Activated naive CD8-positive, alpha-beta T cell treated with anti-CD3 and anti-CD28 coated beads, Interleukin-2, amount 50 U/mL, for 24 hours (primary cell): Measurements from ENCODE around the gene CHFR.
"Not testable (repeated sequence)": the region's sequence is repeated elsewhere in the genome, so short reads cannot be mapped to it uniquely, and the experiment has no call there.

Experiments
- ATAC-seq: fragments of 150-1000 bp; cut with Tn5 transposase; one replicate; pipeline ENCODE4 v1.10.0; 2021
- DNase-seq: peaks from one replicate; pipeline ENCODE4 v3.0.0; 2021
- H3K27ac Mint-ChIP-seq: one replicate; pipeline ENCODE4 v1.8.0; 2021; ENCODE audit warnings: mild to moderate bottlenecking, mixed read lengths
- H3K27me3 Mint-ChIP-seq: one replicate; pipeline ENCODE4 v1.8.0; 2021; ENCODE audit warnings: mixed read lengths
- H3K36me3 Mint-ChIP-seq: one replicate; pipeline ENCODE4 v1.8.0; 2021; ENCODE audit warnings: low read depth, mixed read lengths
- H3K4me1 Mint-ChIP-seq: one replicate; pipeline ENCODE4 v1.8.0; 2021; ENCODE audit warnings: mixed read lengths
- H3K4me3 Mint-ChIP-seq: one replicate; pipeline ENCODE4 v1.8.0; 2021; ENCODE audit warnings: mild to moderate bottlenecking, moderate library complexity, mixed read lengths
- H3K9me3 Mint-ChIP-seq: one replicate; pipeline ENCODE4 v1.8.0; 2021; ENCODE audit warnings: mixed read lengths

Gene CHFR

DNA sequence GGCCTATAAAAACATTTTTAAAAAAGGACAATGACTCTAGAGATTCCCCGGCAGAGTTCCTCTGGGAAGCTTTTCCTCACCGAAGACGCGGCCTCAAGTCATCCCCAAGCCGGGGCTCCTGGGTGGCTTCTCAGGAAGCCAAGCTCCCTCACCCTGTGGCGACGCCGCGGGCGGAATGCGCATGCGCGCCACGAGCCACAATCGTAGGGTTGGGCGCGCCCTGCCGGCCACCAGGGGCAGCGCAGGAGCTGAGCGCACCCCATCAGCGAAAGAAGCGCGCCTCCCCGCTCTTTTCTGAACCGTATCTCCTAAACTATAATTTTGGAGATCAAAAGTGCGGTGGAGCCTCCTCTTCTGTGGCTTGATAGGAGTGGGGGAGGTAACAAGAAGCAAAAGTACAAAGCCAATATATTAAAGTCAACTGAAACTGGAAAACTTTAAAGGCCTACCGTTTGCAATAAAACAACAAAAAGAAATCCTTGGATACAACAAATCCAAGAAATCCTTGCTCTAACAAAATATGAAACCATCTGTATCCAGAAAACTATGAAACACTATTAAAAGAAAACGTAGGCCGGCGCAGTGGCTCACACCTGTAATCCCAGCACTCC lies 17.4 kb upstream of the CHFR start:
- no peak overlapping the region for H3K27ac Mint-ChIP-seq
- ATAC-seq (no peak), DNase-seq (peak; percentile 93)
- no peaks in the 10 kb centered on the region for H3K9me3 Mint-ChIP-seq
- H3K4me1 Mint-ChIP-seq = peaks cover 16% of the 10 kb centered on the region
- peak overlapping the region; percentile 24 for H3K4me3 Mint-ChIP-seq
- no peaks in the 10 kb centered on the region for H3K36me3 Mint-ChIP-seq
- H3K27me3 Mint-ChIP-seq = peaks cover 13% of the 10 kb centered on the region

DNA sequence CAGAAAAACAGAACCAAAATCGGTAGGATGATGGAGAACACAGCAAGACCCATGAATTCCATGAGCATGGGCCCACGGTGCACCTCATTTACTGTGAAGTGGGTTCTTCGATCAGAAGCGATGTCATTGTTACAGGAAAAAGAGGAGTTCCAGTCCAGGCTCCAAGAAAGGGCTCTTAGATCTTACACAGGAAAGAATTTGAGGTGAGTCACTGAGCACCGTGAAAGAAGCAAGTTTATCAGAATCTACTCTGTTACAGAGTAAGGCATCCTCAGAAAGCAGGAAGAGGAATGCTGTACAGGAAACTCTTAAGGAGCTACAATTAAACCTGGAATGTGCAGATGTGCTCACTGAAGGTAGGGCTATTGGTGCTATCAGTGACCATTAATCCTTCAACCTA lies 11.6 kb upstream of the CHFR start:
- Mint-ChIP-seq H3K9me3 (no peaks in the 10 kb centered on the region), H3K27me3 (no peaks in the 10 kb centered on the region)
- DNase-seq = no peak

GRCh38 chr12:132888852-132889251 lies 1.4 kb upstream of the CHFR start:
- peaks cover 10% of the 10 kb centered on the region for H3K9me3 Mint-ChIP-seq
- peaks cover 23% of the 10 kb centered on the region for H3K36me3 Mint-ChIP-seq
- peak overlapping the region; percentile 98 for H3K4me3 Mint-ChIP-seq
- no peaks in the 10 kb centered on the region for H3K27me3 Mint-ChIP-seq
- ATAC-seq (no peak), DNase-seq (no peak)
- H3K4me1 Mint-ChIP-seq = peaks cover 30% of the 10 kb centered on the region
- H3K27ac Mint-ChIP-seq = peak overlapping the region; percentile 100

More for the DNA sequence above, 11.6 kb upstream of the CHFR start:
- no peaks in the 10 kb centered on the region for H3K36me3 Mint-ChIP-seq
- H3K27ac Mint-ChIP-seq = no peak overlapping the region
- H3K4me1 Mint-ChIP-seq = no peaks in the 10 kb centered on the region
- no peak overlapping the region for H3K4me3 Mint-ChIP-seq
- ATAC-seq = no peak

DNA sequence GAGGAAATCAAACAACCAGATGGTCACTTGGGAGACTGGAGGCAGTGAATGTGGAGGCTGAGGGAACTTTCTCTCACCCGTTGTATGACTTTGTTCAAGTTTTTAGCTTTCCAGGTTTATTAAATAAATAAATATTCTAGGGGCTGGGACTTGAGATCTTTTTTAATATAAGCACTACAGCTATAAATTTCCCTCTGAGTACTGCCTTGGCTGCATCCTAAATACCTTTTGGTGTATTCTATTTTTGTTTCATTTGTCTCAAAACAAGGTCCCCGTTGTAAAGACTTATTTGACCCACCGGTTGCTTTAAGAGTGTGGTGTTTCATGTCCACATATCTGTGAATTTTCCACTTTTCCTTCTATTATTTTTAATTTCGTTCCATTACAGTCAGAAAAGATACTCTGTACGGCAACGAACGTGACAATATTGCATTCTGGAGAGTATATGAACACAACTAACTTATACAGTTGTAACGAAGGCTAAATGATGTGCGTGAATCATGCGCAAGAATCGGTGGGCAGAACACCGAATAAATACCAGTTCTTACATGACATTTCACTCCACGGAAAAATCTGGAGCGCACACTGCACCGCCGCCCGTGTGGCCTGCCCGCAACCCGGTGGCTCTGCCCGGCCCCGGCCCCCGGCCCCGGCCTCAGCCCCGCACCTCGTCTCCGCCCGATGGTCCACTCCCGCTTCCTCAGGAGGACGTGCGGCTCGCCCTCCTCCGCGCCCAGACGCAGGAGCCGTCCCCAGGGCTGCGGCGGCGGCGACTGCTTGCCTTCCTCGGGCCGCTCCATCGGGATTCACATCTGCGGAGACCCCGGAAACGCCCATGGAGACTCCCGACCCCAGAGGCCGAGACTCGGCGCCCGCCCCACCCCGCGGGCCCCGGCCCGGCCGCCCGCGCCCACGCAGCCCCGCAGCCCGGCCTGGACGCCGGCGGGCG lies 602 bp downstream of the CHFR start:
- Mint-ChIP-seq H3K27ac (peak overlapping the region; percentile 100), H3K4me1 (peaks cover 36% of the 10 kb centered on the region), H3K9me3 (peaks cover 10% of the 10 kb centered on the region), H3K27me3 (no peaks in the 10 kb centered on the region), H3K4me3 (peak overlapping the region; percentile 98), H3K36me3 (peaks cover 33% of the 10 kb centered on the region)
- peak; percentile 23 for DNase-seq
- ATAC-seq = peak; percentile 1

- H3K36me3 Mint-ChIP-seq = peaks cover 49% of the 10 kb centered on the region
- H3K4me1 Mint-ChIP-seq = peaks cover 28% of the 10 kb centered on the region
- no peak overlapping the region for H3K27ac Mint-ChIP-seq
- DNase-seq (no peak), ATAC-seq (no peak)
- peaks cover 10% of the 10 kb centered on the region for H3K9me3 Mint-ChIP-seq
- no peak overlapping the region for H3K4me3 Mint-ChIP-seq
- H3K27me3 Mint-ChIP-seq = no peaks in the 10 kb centered on the region
Observed at GRCh38 chr12:132881818-132882217, 5.6 kb downstream of the CHFR start.

DNA sequence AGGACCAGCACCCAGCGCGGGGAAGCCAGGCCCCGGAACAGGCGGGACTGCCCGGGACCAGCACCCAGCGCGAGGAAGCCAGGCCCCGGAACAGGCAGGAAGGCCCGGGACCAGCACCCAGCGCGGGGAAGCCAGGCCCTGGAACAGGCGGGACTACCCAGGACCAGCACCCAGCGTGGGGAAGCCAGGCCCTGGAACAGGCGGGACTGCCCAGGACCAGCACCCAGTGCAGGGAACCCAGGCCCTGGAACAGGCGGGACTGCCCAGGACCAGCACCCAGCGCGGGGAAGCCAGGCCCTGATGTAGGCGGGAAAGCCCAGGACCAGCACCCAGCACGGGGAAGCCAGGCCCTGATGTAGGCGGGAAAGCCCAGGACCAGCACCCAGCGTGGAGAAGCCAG lies 12.8 kb downstream of the CHFR start:
- not testable (repeated sequence) for ATAC-seq, H3K9me3 Mint-ChIP-seq, H3K4me3 Mint-ChIP-seq, DNase-seq, H3K27ac Mint-ChIP-seq, H3K27me3 Mint-ChIP-seq
- H3K36me3 Mint-ChIP-seq = peaks cover 44% of the 10 kb centered on the region
- H3K4me1 Mint-ChIP-seq = peaks cover 18% of the 10 kb centered on the region

DNA sequence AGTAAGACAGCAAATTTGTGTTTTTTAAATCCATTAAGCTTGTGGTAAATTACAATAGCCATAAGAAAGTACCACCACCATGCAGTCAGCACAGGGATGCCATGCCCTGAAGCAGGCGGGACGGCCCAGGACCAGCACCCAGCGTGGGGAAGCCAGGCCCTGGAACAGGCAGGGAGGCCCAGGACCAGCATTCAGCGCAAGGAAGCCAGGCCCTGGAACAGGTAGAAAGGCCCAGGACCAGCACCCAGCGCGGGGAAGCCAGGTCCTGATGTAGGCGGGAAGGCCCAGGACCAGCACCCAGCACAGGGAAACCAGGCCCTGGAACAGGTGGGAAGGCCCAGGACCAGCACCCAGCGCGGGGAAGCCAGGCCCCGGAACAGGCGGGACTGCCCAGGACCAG lies 13.2 kb downstream of the CHFR start:
- H3K9me3 Mint-ChIP-seq = no peaks in the 10 kb centered on the region
- no peak for DNase-seq
- H3K4me3 Mint-ChIP-seq = no peak overlapping the region
- H3K4me1 Mint-ChIP-seq = peaks cover 18% of the 10 kb centered on the region
- H3K27ac Mint-ChIP-seq = peak overlapping the region; percentile 52
- H3K36me3 Mint-ChIP-seq = peaks cover 42% of the 10 kb centered on the region
- no peaks in the 10 kb centered on the region for H3K27me3 Mint-ChIP-seq
- ATAC-seq = no peak

- Mint-ChIP-seq H3K27me3 (no peaks in the 10 kb centered on the region), H3K27ac (peak overlapping the region; percentile 52), H3K36me3 (peaks cover 42% of the 10 kb centered on the region), H3K4me3 (no peak overlapping the region), H3K9me3 (no peaks in the 10 kb centered on the region), H3K4me1 (peaks cover 18% of the 10 kb centered on the region)
- peak; percentile 73 for ATAC-seq
- DNase-seq = peak; percentile 27
Observed at GRCh38 chr12:132873724-132874123, 13.7 kb downstream of the CHFR start.

- peak; percentile 74 for ATAC-seq
- DNase-seq = peak; percentile 19
- H3K27me3 Mint-ChIP-seq = no peaks in the 10 kb centered on the region
- peaks cover 46% of the 10 kb centered on the region for H3K36me3 Mint-ChIP-seq
- H3K27ac Mint-ChIP-seq = peak overlapping the region; percentile 71
- no peak overlapping the region for H3K4me3 Mint-ChIP-seq
- H3K9me3 Mint-ChIP-seq = no peaks in the 10 kb centered on the region
- peaks cover 18% of the 10 kb centered on the region for H3K4me1 Mint-ChIP-seq
Observed at GRCh38 chr12:132872975-132873421, 14.4 kb downstream of the CHFR start.

GRCh38 chr12:132872073-132872855 lies 15.1 kb downstream of the CHFR start:
- no peaks in the 10 kb centered on the region for H3K9me3 Mint-ChIP-seq
- ATAC-seq (peak; percentile 12), DNase-seq (no peak)
- peaks cover 25% of the 10 kb centered on the region for H3K4me1 Mint-ChIP-seq
- no peaks in the 10 kb centered on the region for H3K27me3 Mint-ChIP-seq
- peak overlapping the region; percentile 71 for H3K27ac Mint-ChIP-seq
- H3K36me3 Mint-ChIP-seq = peaks cover 46% of the 10 kb centered on the region
- no peak overlapping the region for H3K4me3 Mint-ChIP-seq

DNA sequence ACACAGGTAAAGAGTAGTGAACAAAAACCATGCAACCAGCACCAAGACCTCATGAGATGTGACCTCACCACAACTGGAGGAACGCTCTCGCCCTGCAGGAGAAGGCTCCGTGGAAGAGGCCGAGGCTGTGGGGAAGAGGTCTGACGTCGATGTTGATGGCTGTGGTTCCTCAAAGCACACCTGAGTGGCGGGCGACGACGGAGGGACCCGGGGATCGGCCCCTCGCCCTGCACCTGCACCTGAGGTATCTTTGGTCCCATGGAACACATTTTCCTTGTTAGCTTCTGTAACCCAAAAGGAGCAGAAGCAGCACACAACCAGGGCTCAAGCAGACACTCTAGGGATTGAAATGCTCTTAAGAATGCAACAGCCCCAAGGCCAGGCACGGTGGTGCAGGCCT lies 17.9 kb downstream of the CHFR start:
- H3K4me3 Mint-ChIP-seq = no peak overlapping the region
- H3K27ac Mint-ChIP-seq = no peak overlapping the region
- H3K9me3 Mint-ChIP-seq = no peaks in the 10 kb centered on the region
- H3K36me3 Mint-ChIP-seq = peaks cover 45% of the 10 kb centered on the region
- H3K4me1 Mint-ChIP-seq = peaks cover 38% of the 10 kb centered on the region
- no peak for ATAC-seq
- DNase-seq = no peak
- no peaks in the 10 kb centered on the region for H3K27me3 Mint-ChIP-seq

DNA sequence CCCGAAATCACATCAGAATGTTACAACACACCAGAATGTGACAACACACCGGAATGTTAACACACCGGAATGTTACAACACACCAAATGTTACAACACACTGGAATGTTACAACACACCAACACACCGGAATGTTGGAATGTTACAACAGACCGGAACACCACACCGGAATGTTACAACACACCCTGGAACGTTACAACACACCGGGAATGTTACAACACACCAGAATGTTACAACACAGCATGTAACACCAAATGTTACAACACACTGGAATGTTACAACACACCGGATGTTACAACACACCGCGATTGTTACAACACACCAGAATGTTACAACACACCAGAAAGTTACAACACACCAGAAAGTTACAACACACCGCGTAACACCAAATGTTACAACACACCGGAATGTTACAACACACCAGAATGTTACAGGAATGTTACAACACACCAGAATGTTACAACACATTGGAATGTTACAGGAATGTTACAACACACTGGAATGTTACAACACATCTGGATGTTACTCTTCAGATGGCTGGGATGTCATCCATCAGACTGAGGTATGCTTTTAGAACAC lies 21.1 kb downstream of the CHFR start:
- Mint-ChIP-seq H3K4me3 (no peak overlapping the region), H3K27ac (no peak overlapping the region), H3K4me1 (peaks cover 20% of the 10 kb centered on the region), H3K27me3 (no peaks in the 10 kb centered on the region), H3K36me3 (peaks cover 32% of the 10 kb centered on the region), H3K9me3 (no peaks in the 10 kb centered on the region)
- ATAC-seq = no peak
- no peak for DNase-seq

DNA sequence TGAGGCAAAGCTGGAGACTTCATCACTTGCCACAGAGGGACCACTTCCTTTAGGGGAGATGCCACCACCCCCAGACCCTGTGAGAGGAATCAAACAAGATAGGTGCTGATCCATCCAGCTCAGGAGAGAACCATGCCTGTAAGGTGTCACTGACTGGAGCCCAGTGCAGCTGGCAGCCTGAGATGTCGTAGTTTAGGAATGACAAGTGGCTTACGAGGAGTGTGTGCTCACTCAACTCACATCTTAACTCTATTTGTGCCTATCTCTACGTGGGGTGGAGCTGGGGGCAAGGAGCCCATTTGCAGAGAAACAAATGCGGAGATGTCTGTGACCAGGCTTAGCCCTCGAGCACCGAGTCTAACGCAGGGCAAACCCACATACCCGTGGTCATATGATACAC lies 25.8 kb downstream of the CHFR start:
- H3K4me3 Mint-ChIP-seq = no peak overlapping the region
- ATAC-seq (no peak), DNase-seq (no peak)
- peaks cover 6% of the 10 kb centered on the region for H3K4me1 Mint-ChIP-seq
- no peaks in the 10 kb centered on the region for H3K27me3 Mint-ChIP-seq
- no peak overlapping the region for H3K27ac Mint-ChIP-seq
- H3K36me3 Mint-ChIP-seq = peaks cover 32% of the 10 kb centered on the region
- no peaks in the 10 kb centered on the region for H3K9me3 Mint-ChIP-seq

- H3K36me3 Mint-ChIP-seq = peaks cover 42% of the 10 kb centered on the region
- no peak for ATAC-seq
- no peak overlapping the region for H3K27ac Mint-ChIP-seq
- no peaks in the 10 kb centered on the region for H3K27me3 Mint-ChIP-seq
- no peaks in the 10 kb centered on the region for H3K4me1 Mint-ChIP-seq
- H3K9me3 Mint-ChIP-seq = no peaks in the 10 kb centered on the region
- H3K4me3 Mint-ChIP-seq = no peak overlapping the region
- DNase-seq = no peak
Observed at GRCh38 chr12:132858718-132859266, 28.6 kb downstream of the CHFR start.
